ENCODE data around the gene SLF1.

GRCh38 chr5:94709277-94709676 is 90.8 kb downstream of the SLF1 start:
- no peak for TF ChIP-seq CTCF (IDR thresholded peaks at IDR 0.05)
- no peak for TF ChIP-seq RFX5 (IDR thresholded peaks at IDR 0.05; ENCODE audit: low read length)
- TF ChIP-seq REST (IDR thresholded peaks at IDR 0.05; ENCODE audit: low read depth, low read length) = no peak
- no peak for TF ChIP-seq SIN3A (IDR thresholded peaks at IDR 0.05; ENCODE audit: borderline replicate concordance, low read depth, low read length)
- no peak for TF ChIP-seq RAD21 (IDR thresholded peaks at IDR 0.05; ENCODE audit: low read length)
- no peak for TF ChIP-seq MAX (IDR thresholded peaks at IDR 0.05; ENCODE audit: low read depth)
- TF ChIP-seq MXI1 (IDR thresholded peaks at IDR 0.05; ENCODE audit: low read depth, low read length) = no peak
- no peak for TF ChIP-seq EZH2phosphoT487 (IDR thresholded peaks at IDR 0.05; ENCODE audit: borderline replicate concordance, low read depth)
- TF ChIP-seq FOSL2 (IDR thresholded peaks at IDR 0.05; ENCODE audit: borderline replicate concordance, low read depth) = no peak
- TF ChIP-seq POLR2AphosphoS5 (IDR thresholded peaks at IDR 0.05; ENCODE audit: low read depth, low read length) = no peak
- no peak for TF ChIP-seq TAF1 (IDR thresholded peaks at IDR 0.05; ENCODE audit: borderline replicate concordance, low read depth, low read length)
- no peak for TF ChIP-seq USF2 (IDR thresholded peaks at IDR 0.05; ENCODE audit: borderline replicate concordance, low read depth, low read length)
- TF ChIP-seq TCF12 (IDR thresholded peaks at IDR 0.05) = no peak

Data from SK-N-SH (cell line).